OCI-LY7 (cell line): Measurements from ENCODE around the gene PPP2R5C.

Source experiments
- CTCF ChIP-seq: fragments of 200-600 bp; sonication (generic); conservative IDR thresholded peaks from 2 replicates; pipeline ENCODE4 v1.5.1; 2014; ENCODE audit warnings: mild to moderate bottlenecking, antibody characterized with exemption, low read length, moderate library complexity, mixed read lengths
- EZH2phosphoT487 ChIP-seq: fragments of 200-600 bp; sonication (generic); IDR thresholded peaks from 2 replicates; pipeline ENCODE4 v1.6.1; 2018; ENCODE audit warnings: low read depth, borderline replicate concordance, mild to moderate bottlenecking, mixed run types, antibody characterized with exemption, low read length, moderate library complexity, mixed read lengths

DNA sequence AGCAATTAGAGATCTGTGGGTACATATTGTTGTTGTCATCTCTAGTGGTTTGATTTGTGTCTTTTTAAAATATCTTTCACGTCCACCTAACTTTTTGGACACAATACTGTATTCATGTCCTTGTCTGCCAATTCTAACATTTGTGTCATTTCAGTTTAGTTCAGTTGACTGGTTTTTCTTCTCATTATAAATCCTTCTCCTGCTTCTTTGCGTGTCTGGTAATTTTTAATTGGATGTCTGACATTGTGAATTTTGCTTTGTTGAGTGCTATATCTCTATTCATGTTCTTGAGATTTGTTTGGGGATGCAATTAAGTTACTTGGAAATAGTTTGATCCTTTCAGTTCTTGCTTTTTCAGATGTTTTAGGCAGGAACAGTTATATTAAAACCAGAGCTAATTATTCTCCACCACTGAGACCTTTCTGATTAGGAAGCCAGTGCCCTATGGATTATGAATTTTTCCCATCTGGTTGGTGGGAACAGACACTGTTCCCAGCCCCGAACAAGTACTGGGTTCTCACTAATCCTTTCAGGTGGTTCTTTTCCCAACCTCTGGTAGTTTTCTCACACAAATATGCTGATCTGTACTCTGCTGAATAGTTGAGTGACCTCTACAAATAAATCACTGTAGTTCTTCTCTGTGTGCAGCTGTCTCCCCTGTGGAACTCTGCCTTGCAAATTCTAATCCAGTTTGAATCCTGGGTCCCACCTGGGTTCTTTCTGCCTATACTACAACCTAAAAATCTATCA is 111.7 kb downstream of the PPP2R5C start:
- TF ChIP-seq CTCF (no peak), EZH2phosphoT487 (no peak)
